Kasumi-1 (cell line): ENCODE data around the gene ZNF654.
"Not testable (repeated sequence)": the region's sequence is repeated elsewhere in the genome, so short reads cannot be mapped to it uniquely, and the experiment has no call there.

Experiments
- DNase-seq, 2 experiments: peaks; one replicate each; lab custom pipeline; 2025; lab: John Stamatoyannopoulos, UW

The ZNF654 gene

GRCh38 chr3:88059380-88060170, 520 bp downstream of the ZNF654 start:
- DNase-seq: peak; percentile 19 to 28

- peak; percentile 59 to 68 for DNase-seq
Measured at GRCh38 chr3:88061746-88062145, 2.7 kb downstream of the ZNF654 start.

DNA sequence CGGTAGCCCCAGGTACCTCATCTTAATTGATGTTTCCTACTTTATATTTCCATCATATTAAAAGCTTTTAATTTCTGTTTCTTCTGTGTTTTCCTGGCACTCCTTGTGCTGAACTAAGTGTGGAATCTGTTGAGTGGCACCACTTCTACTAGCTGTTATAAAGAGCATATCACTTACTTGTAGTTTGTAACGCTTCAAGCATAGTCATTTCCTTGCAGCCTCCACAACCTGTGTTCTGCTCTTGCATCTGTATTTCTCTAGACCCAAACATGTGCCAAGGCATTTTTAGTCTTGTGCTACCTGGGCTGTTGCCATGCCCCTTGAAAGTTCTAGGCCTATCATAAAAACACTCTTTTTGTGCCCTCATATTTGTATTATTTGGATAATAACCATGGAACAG, 16.0 kb downstream of the ZNF654 start:
- DNase-seq: no peak

DNA sequence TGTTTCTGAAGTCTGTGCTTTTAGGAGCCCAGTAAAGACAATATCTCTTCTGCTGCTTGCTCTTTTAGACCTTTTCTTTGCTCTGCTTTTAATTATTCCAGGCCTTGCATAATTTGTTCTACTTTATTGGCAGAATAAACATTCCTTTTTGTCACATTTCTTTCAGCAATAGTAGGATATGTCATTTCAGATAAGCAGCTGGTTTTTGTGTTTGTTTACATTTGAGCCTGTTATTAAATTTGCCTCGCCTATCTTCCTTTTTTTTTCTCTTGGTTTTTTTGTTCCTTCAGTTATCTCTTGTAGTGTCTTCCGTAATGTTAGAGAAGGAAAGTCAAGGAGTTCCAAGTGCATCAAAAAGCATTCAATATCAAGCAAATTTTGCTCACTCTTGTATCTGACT, 16.4 kb downstream of the ZNF654 start:
- DNase-seq: no peak

DNA sequence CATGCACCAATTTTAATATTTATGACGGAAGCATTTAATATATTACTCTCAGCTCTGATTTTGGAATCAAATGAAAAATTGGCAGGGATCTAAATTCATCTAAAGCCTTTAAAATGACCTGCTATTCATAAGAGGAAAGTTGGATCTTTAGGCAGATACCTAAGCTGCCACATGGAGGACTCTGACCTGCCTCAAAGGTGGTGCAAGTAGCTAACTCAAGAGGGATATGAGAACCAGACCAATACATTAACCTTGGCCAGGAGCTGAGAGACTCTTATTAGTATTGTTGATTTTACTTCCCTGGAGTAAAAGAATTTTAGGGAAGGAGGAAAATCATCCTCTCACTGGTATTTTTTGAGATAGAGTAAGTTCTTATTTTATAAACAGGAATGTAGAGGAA, 17.7 kb downstream of the ZNF654 start:
- no peak for DNase-seq

DNA sequence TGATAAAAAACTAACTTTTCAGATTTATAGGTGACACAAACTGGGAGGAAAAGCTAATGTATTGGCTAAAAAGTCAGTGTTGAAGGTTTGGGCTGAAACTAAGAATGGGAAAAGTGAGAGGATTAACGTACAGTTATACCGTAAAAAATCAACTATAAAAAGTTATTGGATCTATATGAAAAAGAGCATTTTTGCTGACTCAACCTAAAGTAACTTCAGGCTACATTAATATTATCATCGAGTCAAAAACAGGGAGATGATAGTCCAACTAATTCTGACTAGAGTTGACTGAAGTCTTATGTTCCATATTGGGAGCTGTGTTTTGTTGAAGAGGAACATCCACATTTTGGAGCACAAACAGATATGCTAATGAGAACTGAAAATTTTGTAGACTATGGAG, 19.9 kb downstream of the ZNF654 start:
- DNase-seq: no peak

GRCh38 chr3:88082854-88083253, 23.8 kb downstream of the ZNF654 start:
- no peak for DNase-seq

- DNase-seq: no peak
Measured at GRCh38 chr3:88084097-88084501, 25.0 kb downstream of the ZNF654 start.

- DNase-seq: no peak
Measured at GRCh38 chr3:88090681-88091080, 31.6 kb downstream of the ZNF654 start.

- DNase-seq: no peak
Measured at GRCh38 chr3:88092270-88092669, 33.2 kb downstream of the ZNF654 start.

DNA sequence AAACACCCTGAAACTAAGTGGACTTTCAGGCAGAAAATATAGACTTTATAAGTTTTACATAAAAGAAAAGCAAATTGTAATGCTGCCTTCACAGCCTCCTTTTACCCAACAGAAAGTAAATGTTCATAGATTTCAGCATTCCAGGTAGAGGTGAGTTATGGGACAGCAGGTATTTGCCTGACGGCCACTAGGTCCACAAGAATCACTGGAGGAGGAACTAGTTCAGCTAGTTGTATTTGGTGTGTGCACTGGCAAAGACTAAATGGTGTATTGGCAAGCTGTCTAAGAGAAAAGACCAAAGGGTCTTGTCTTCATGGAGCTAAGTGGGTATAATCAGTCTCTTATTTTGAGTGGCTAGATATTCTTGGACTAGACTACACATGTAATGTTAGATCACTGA, 34.2 kb downstream of the ZNF654 start:
- no peak for DNase-seq

GRCh38 chr3:88101142-88101541, 42.1 kb downstream of the ZNF654 start:
- DNase-seq: no peak

- no peak for DNase-seq
Measured at GRCh38 chr3:88105325-88105724, 46.3 kb downstream of the ZNF654 start.

GRCh38 chr3:88112289-88112688, 53.2 kb downstream of the ZNF654 start:
- DNase-seq: no peak

GRCh38 chr3:88113311-88114162, 54.5 kb downstream of the ZNF654 start:
- peak; percentile 80 to 84 for DNase-seq

DNA sequence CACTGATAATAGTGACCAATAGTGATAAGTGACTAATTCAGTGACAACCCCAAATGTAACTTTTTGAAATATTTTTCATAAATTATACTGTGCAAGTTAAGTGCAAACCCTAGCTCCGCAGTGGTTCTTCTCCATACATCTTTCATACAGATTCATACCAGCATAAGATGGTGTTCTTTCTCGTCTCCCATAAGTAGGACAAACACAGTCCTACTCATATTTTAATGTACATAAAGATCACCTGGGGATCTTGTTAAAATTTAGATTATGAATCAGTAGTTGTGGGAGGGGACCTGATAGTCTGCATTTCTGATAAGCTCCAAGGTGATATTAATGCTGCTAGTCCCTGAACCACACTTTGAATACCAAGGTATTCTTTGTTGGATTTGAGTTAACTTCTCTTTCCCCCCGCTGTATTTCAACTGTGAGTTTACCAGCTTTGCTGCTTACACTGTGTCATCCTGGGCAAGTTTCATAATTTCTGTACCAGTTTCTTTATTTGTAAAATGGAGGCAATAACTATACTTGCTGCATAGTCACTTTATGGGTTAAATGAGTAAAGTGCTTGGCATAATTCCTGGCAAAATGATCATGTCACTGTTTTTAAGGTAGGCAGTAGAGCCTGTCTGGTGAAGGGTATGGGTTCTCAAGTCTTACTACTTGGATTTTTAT, 56.0 kb downstream of the ZNF654 start:
- DNase-seq: no peak

DNA sequence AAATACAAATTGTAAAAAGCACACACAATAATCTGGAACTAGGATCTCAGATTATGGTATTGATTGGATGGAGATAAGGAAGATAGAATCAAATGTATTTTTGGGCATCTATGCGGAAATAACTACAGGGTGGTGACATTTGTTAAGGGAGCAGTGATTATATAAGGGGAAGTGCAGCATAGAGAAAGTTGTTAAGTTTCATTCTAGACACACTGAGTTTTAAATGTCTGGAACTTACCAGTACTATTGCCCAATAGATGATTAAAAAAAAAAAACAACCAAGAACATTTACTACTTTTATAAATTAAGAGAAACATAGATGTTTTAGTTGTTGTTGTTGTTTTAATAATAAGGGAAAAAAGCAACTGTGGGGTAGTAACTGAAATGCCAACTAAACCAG, 58.6 kb downstream of the ZNF654 start:
- DNase-seq: peak in 1 of 2 experiments; percentile 20

- not testable (repeated sequence) for DNase-seq
Measured at GRCh38 chr3:88118603-88119002, 59.5 kb downstream of the ZNF654 start.

GRCh38 chr3:88123526-88123925, 64.5 kb downstream of the ZNF654 start:
- no peak for DNase-seq

DNA sequence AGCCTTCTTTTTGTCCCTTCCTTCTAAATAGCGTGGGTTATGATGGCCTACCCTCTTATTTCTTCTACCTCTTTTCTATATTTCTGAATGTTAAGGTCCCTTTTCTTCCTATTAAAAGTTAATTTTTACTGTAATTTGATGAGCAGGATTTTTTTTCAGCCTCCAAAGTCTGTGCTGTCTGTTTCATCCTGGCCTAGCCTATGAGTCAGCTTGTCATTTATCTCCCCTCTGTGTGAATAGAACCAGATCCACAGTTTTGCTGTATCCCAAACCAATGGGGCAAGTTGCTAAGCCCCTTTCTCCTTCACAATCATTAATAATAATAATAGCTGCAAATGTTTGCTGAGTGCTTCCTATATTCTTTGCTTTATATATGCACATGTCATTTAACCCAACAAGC, 72.6 kb downstream of the ZNF654 start:
- DNase-seq: no peak

DNA sequence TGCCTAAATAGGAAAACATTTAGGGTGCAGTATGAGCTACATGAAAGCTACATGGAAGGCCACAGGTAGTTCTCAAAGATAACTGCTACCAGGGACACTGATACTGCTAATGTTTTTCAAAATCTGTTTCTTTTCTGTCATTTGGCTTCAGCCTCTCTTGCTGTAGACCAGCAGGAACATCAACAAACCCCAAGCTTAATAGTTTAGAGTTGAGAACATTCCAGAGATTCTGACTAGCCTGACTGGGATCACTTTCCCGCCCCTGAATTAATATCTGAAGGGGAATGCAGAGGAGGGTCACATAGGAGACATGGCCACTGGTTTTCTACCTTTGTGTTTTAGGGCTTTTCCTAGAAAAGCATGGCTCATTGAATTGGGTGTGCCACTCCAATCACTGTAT, 73.8 kb downstream of the ZNF654 start:
- no peak for DNase-seq

GRCh38 chr3:88133711-88134263, 74.7 kb downstream of the ZNF654 start:
- DNase-seq: no peak
